Measurements from ENCODE around the gene ACADS.

ACADS gene, protein sequence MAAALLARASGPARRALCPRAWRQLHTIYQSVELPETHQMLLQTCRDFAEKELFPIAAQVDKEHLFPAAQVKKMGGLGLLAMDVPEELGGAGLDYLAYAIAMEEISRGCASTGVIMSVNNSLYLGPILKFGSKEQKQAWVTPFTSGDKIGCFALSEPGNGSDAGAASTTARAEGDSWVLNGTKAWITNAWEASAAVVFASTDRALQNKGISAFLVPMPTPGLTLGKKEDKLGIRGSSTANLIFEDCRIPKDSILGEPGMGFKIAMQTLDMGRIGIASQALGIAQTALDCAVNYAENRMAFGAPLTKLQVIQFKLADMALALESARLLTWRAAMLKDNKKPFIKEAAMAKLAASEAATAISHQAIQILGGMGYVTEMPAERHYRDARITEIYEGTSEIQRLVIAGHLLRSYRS

DNA sequence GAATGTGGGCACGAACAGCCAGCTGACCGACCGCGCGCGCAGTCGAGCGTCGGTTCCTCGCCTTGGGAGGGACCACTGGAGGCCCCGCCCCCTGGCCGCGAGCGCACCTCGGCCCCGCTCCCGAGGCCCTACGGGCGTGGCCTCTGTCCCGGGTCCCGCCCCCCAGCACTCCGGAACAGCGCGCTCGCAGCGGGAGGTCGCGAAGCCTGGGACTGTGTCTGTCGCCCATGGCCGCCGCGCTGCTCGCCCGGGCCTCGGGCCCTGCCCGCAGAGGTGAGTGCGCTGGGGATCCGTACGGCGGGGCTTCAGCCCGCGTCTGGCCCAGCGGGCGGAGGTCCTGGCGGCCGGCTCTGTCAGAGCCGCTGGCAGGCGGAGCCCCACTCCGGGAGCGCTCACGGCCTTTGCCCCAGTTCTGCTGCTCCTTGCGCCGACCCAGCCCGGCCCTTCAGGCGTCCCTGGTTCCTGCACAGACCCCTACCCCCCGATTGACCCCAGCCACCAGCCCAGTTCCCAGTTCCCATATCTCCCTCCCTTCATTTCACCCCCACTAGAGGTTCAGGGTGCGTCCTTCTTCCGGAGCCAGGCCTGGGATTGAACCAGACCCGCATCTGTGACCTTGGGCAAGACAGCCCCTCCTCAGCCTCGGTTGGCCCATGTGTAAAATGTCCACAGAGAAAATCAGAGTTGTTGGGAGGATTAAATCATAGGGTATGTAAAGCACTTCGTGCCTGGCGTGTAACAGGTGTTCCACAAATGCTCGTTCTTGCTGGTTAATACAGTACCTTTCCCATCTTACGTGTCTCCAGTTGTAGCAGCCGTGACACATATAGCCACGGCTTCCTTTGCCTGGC lies at the start of gene ACADS:
Gene ACADS (plus strand): TSS at position 168 of the 851 bp plus-strand sequence. CDS start 60 bp downstream, at position 228.
- TF ChIP-seq GATA2 (IDR thresholded peaks at IDR 0.05; ENCODE audit: low read depth, low read length) (no peak), GATA3 (IDR thresholded peaks at IDR 0.05; ENCODE audit: low read depth, low read length) (no peak)

DNA sequence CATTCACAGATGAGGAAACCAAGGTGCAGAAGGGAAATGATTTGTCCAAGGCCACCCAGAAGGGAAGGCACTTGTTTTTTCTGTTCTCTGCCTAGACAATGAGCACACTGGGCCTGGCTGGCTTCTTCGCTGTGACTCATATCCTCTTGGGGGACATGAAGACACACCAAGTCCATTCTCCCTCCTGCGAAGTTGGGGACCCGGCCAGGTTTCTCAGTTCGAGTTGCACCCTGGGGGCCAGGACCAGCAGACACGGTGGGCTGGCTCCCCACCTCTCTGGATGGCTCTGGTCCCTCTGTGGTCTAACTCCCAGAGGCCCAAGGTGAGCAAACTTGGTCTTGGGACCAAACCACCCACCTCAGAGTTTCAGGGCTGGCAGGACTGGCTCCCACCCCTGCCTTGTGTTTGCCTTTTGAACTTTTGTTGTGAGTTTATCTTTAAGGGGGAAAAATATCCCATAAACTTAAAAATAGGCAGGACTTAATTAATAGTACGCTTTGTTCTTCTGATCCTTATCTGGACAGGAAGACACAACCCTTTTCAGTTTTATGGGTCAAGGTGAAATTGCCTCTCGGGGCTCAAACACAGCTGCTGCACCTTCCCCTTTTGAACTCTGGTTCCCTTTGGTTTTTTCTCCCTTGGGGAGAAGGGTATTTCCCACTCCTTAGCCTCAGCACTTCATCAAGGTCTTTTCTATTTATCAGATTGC lies 47.7 kb upstream of the ACADS start:
- TF ChIP-seq GATA3 (IDR thresholded peaks at IDR 0.05; ENCODE audit: low read depth, low read length): no peak
- TF ChIP-seq GATA2 (IDR thresholded peaks at IDR 0.05; ENCODE audit: low read depth, low read length): no peak

DNA sequence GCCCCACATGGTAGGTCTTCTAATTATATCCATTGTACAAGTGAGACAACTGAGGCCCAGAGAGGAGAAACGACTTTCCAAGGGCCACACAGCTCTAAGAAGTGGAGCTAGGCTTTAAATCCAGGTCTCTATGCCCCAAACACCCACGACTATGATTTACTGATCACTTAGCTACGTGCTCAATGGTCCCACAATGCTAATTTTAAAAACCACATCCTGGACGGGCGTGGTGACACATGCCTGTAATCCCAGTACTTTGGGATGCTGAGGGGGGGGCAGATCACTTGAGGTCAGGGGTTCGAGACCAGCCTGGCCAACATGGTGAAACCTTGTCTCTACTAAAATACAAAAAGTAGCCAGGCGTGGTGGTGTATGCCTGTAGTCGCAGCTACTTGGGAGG lies 47.1 kb upstream of the ACADS start:
- TF ChIP-seq GATA2 (IDR thresholded peaks at IDR 0.05; ENCODE audit: low read depth, low read length): no peak
- no peak for TF ChIP-seq GATA3 (IDR thresholded peaks at IDR 0.05; ENCODE audit: low read depth, low read length)

DNA sequence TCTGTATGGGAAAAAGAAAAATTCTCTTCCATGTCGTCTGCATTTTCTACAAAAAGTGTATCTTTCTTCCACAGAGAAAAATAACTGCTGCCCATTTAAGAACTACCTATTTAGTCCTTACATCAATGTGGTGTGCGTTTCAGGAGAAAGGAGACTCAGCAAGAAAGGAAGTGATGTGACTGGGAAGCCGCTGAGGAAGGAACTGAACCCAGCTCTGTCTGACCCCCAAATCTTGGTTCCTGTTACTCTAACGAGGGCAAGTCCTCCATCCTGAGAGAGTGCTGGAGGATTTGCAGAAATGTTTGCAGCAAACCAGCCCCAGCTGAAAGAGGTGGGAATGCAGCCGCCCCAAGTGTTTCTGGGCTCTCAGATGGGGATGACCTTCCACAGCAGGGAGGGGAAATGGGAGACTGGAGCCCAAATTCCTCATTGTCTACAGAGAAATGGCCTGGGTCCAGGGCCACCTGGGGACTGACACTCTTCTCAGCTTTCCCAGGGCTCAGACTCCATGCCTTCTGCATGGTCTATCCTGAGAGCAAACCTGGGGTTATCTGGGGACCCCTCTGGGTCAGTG lies 45.4 kb upstream of the ACADS start:
- no peak for TF ChIP-seq GATA2 (IDR thresholded peaks at IDR 0.05; ENCODE audit: low read depth, low read length)
- TF ChIP-seq GATA3 (IDR thresholded peaks at IDR 0.05; ENCODE audit: low read depth, low read length): no peak

DNA sequence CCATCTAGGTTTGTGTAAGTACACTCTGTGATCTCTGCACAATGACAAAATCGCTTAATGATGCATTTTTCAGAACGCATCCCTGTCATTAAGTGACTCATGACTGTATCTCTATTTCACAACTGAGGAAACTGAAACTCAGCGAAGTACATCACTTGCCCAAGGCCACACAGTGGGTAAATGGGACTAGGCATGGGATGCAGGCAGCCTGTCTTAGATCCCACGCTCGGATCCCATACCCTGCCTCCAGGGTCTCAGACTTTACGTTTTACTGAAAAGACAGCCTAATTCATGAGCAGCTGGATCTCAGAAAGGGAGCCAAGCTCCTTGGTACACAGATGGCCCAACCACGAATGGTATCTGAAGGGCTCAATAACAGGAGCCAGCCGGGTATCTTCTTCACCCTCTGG lies 41.1 kb upstream of the ACADS start:
- TF ChIP-seq GATA2 (IDR thresholded peaks at IDR 0.05; ENCODE audit: low read depth, low read length) (no peak), GATA3 (IDR thresholded peaks at IDR 0.05; ENCODE audit: low read depth, low read length) (no peak)

DNA sequence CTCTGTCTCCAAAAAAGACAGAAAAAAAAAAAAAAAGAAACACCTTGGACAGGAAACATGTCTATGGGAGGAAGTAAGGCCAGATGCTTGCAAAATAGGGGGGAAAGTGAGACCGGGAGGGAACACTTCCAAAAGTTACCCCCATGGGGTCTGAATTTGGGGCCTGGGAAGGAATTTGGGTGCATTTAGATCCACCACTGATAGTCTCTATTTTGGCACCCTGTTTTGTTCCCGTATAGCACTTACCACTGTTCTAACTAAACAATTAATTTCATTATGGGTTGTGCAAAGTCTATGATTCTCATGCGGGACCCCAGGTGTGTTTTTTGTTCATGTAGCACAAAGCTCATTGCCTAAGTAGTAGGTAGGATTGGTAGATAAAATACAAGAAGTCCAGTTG lies 40.1 kb upstream of the ACADS start:
- TF ChIP-seq GATA2 (IDR thresholded peaks at IDR 0.05; ENCODE audit: low read depth, low read length) (no peak), GATA3 (IDR thresholded peaks at IDR 0.05; ENCODE audit: low read depth, low read length) (no peak)

DNA sequence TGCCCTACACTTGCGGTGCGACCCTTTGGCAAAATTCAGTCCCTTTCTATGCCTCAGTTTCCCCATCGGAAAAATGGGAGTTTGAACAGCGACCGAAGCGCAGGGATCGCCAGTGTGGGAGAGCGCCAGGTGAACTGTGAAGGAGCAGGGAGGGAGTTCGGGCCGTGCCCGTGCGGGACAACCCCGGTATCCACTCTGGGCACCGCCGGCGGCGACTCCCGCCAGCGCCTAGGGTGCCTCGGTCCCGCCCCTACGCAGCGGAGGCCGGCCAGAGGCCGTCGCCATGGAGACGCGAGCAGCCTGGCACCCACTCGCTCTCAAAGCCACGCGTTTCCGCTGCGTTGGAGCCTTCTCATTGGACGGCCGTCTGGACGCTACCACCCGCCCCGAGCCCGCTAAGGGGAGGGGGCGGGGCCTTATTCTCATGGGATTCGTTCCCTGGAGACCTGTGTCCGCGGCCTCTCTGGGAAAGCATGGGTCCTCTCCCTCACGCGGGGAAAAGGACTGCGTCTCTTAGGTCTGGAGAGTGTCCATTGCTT lies 39.4 kb upstream of the ACADS start:
- TF ChIP-seq GATA2 (IDR thresholded peaks at IDR 0.05; ENCODE audit: low read depth, low read length) (peak; percentile 3; the same call in 1 of the 2 replicates), GATA3 (IDR thresholded peaks at IDR 0.05; ENCODE audit: low read depth, low read length) (no peak)

DNA sequence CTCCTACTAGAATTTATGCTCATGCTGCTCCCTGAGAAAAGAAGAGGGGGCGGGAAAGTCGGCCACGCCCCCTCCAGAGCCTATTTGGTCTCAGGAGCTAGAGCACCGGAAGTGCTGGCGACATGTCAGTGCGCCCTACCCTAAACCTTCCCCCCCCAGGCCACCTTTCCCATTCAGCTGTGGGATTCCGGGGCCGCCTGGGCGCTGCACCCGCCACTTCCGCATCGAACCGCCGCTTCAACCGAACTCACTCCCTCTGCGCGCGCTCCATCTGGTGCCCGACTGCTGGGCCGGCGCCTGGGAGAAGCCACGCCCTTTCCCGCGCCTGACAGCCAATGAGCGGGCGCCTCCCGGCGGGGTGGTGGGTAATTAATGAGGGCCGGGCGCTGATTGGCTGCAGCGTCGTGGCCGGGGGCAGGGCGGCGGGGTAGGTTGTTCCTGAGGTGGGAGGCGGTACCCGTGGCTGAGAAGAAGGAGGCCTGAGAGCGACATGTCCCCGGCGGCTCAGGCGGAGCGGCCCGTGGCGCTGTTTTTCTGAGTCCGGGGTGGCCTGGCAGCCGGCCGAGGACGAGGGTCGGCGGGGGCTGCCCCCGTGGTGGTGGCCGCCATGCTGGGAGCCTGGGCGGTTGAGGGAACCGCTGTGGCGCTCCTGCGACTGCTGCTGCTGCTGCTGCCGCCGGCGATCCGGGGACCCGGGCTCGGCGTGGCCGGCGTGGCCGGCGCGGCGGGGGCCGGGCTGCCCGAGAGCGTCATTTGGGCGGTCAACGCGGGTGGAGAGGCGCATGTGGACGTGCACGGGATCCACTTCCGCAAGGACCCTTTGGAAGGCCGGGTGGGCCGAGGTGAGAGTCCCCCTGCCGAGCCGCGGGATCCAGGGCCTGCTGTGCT lies 38.7 kb upstream of the ACADS start, which contains the start of gene MLEC:
Gene MLEC (plus strand): TSS at position 460 of the 888 bp plus-strand sequence. CDS start 148 bp downstream, at position 608.
- TF ChIP-seq GATA3 (IDR thresholded peaks at IDR 0.05; ENCODE audit: low read depth, low read length): no peak
- no peak for TF ChIP-seq GATA2 (IDR thresholded peaks at IDR 0.05; ENCODE audit: low read depth, low read length)

DNA sequence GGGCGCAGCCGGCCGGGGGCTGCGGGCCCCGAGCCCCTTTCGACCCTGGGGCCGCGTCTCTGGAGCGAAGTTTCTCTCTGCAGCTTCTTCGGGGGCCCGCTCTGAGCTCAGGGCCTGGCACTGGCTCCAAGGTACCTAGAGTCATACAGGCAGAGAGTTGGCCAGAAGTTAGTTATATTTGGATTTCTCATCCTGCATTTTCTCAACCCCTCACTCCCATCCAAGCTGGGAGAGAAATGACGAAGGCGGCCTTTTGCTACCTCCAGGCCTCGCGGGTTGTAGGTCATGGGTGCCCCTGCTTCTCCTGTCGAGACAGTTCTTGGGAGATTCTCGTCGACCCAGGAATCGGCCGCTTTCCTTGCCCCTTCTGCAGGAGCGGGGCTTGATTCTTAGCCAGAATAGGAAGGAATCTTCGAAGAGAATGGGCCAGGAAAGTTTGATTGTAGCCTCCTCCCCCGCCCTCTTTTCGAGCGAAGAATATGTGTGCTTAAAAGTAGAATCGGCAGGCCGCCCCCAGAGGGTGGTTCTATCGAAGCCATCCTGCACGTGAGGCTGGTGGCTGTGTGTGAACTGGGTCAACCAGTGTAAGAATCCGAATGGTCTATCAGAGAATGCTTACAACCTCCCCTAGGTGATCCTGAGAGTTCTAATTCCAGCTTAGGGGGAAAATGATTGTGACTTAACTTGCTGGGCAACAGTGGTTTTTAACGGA lies 37.9 kb upstream of the ACADS start:
- TF ChIP-seq GATA2 (IDR thresholded peaks at IDR 0.05; ENCODE audit: low read depth, low read length) (no peak), GATA3 (IDR thresholded peaks at IDR 0.05; ENCODE audit: low read depth, low read length) (no peak)

DNA sequence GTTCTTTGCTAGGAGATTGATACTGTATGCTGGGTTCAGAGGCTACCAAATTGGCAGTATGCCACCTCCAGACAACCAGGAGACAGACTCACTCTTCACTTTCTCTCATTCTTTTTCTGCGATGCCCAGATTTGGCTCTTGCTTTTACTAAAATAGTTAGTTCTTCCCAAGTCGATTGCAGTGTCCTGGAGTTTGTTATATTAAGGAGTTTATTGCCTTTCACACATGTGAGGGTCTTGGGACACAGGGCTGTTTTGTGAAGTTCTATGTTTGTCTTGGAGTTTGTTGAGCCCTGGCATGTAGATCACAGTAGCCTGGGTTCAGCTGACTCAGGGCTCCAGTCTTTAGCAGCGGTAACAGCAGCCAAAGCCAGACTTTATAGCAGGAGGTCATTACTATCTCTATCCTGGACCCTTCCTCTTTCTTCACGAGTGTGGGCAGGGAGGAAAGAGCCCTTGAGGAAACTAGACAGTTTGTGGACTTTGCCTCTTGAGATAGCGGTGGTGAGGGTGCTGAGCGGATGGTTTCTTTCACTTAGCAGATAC lies 37.0 kb upstream of the ACADS start:
- no peak for TF ChIP-seq GATA3 (IDR thresholded peaks at IDR 0.05; ENCODE audit: low read depth, low read length)
- TF ChIP-seq GATA2 (IDR thresholded peaks at IDR 0.05; ENCODE audit: low read depth, low read length): no peak

DNA sequence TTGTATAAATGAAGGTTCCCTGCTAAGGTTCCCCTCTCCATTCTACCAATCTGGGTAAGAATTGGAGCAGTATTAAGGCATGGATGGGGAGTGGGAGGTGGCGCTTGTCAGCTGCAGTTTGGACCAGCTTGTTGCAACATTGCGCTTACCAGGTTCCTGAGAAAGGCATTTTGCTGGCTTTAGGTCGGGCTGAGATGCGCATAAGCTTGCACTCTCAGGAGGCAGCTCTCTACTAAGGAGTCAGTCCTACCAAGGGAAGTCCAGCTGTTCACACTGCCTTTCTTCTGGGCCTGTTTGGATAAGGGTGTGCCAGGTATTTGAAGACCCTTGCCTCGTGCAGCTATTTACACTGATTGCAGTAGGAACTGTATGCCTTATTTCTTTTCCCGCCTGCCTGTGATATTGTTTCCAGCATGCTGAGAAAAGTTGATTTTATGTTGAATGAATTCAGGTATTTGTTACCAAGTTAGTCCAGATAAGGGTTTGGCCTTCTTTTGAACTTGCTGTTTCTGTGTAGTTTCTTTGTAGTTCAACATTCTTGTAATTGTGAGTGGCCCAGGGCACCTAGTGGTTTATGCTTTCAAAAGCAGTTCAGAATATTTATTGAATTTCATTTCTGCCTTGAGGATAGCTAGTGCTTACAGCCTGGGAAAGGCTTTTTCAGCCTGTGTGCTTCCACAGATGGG lies 36.1 kb upstream of the ACADS start:
- no peak for TF ChIP-seq GATA2 (IDR thresholded peaks at IDR 0.05; ENCODE audit: low read depth, low read length)
- no peak for TF ChIP-seq GATA3 (IDR thresholded peaks at IDR 0.05; ENCODE audit: low read depth, low read length)

All from SH-SY5Y (cell line).